Effector memory CD8-positive, alpha-beta T cell (primary cell): ENCODE results near the gene NBEAL2.

Experiments used
- ATAC-seq: fragments of 150-1000 bp; cut with Tn5 transposase; replicated peaks from 2 replicates; pipeline ENCODE4 v1.10.0; 2021; ENCODE audit warnings: mild to moderate bottlenecking, moderate library complexity
- DNase-seq, 3 experiments: peaks; one replicate each; pipeline ENCODE4 v3.0.0; 2021
- H3K27ac Mint-ChIP-seq, 2 donors: one replicate each; pipeline ENCODE4 v1.8.0; 2022; ENCODE audit warnings: mild to moderate bottlenecking in 2 of 2, mixed read lengths in 2 of 2, moderate library complexity in 2 of 2
- H3K27me3 Mint-ChIP-seq, 2 donors: one replicate each; pipeline ENCODE4 v1.8.0; 2022; ENCODE audit warnings: mixed read lengths in 2 of 2
- H3K36me3 Mint-ChIP-seq: one replicate; pipeline ENCODE4 v1.8.0; 2022; ENCODE audit warnings: mild to moderate bottlenecking, moderate library complexity, mixed read lengths; ENCODE audit not compliant: insufficient read depth
- H3K4me1 Mint-ChIP-seq, 2 donors: one replicate each; pipeline ENCODE4 v1.8.0; 2022; ENCODE audit warnings: low read depth in 2 of 2, mixed read lengths in 2 of 2
- H3K4me3 Mint-ChIP-seq, 2 donors: one replicate each; pipeline ENCODE4 v1.8.0; 2022; ENCODE audit warnings: mild to moderate bottlenecking in 2 of 2, mixed read lengths in 2 of 2, moderate library complexity in 2 of 2
- H3K9me3 Mint-ChIP-seq, 2 donors: one replicate each; pipeline ENCODE4 v1.8.0; 2022; ENCODE audit warnings: mixed read lengths in 2 of 2

NBEAL2 gene

DNA sequence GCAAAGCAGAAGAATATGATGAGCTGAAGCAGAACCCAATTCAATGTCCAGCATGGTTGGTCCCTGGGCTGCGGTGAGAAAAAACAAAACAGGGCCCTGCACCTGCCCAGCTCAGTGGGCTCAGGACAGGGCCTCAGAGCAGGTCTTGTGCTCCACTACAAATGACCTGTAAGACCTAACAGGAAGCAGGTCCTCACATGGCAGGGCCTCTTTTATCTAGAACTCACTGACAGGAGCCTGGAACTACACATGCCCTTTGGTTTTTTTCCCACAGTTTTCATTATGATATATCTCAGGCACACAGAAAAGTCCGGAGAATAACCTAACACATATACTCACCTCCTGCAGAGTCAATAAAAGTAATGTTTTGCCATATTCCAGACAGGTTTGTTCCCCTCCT is 41.3 kb upstream of the NBEAL2 start:
- no peaks in the 10 kb centered on the region for H3K27me3 Mint-ChIP-seq
- no peaks in the 10 kb centered on the region for H3K9me3 Mint-ChIP-seq
- ATAC-seq, result no peak
- no peak for DNase-seq
- H3K4me3 Mint-ChIP-seq, result no peak overlapping the region
- H3K27ac Mint-ChIP-seq, result peak overlapping the region; percentile 88 to 92
- peaks cover 46 to 51% of the 10 kb centered on the region in 2 donors for H3K4me1 Mint-ChIP-seq
- peaks cover 49% of the 10 kb centered on the region for H3K36me3 Mint-ChIP-seq

DNA sequence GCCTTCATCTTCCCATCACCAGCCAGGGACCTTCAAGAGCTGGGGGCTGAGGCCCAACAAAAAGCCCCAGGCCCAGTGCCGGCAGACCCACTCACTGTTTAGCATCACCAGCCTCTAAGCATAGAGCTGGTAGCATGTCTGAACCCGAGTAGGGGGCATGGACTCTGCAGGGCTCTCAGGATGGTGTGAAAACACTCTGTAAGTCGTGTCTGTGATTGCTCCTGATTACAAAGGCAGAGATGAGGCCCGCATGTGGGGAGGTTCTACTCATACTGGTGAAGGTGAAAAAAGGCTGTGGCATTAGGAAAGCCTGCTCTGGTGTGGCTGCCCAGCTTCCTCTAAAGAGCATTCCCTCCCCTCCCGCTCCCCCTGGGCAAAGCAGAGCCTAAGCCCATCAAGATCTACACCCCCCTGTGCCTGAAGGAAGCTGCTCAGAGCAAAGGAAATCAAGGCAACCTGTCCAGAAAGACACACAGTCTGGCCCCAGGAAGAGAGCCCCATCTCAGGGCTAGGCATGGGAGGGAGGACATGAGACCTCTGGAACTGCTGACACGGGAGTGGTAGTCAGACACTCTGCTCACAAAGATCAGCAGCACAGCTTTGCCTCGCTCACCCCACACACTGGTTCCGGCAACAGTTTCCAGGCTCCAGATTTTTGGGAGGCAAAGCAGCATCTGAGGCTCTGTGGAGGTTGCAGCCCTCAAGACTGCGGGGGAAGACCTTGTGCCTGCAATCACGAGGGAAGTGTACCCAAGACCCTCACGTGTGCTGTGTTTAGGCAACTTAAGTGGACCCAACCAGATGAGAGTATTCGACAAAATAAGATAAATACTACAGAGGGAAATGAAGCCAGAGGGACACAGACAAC is 39.7 kb upstream of the NBEAL2 start:
- Mint-ChIP-seq H3K36me3 (peaks cover 46% of the 10 kb centered on the region), H3K9me3 (no peaks in the 10 kb centered on the region), H3K27me3 (no peaks in the 10 kb centered on the region), H3K4me1 (peaks cover 50 to 61% of the 10 kb centered on the region in 2 donors), H3K4me3 (peak overlapping the region in 1 of 2 donors; percentile 33), H3K27ac (peak overlapping the region; percentile 88 to 92)
- DNase-seq, result no peak
- ATAC-seq, result peak; percentile 52

DNA sequence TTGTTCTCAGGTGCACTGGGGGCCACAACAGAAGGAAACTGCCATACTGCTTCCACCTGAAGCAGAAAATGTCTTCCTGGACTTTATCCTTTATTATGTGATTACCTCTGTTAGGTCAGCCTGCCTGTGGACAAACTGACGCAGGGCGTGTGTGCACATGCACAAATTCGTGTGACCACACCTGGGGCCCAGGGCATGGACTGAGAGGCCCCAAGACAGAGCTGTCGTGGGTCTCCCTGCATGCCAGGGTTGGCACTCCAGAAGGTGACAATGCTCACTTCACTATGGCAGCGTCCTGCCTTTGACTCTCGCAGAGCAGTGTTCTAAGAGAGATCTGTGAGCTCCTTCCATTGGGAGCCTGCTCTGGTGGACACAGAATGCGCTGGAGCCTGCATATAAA is 37.4 kb upstream of the NBEAL2 start:
- Mint-ChIP-seq H3K36me3 (peaks cover 52% of the 10 kb centered on the region), H3K27ac (peak overlapping the region; percentile 41 to 70), H3K27me3 (no peaks in the 10 kb centered on the region), H3K9me3 (no peaks in the 10 kb centered on the region), H3K4me3 (no peak overlapping the region), H3K4me1 (peaks cover 63 to 74% of the 10 kb centered on the region in 2 donors)
- no peak for DNase-seq
- ATAC-seq, result no peak

DNA sequence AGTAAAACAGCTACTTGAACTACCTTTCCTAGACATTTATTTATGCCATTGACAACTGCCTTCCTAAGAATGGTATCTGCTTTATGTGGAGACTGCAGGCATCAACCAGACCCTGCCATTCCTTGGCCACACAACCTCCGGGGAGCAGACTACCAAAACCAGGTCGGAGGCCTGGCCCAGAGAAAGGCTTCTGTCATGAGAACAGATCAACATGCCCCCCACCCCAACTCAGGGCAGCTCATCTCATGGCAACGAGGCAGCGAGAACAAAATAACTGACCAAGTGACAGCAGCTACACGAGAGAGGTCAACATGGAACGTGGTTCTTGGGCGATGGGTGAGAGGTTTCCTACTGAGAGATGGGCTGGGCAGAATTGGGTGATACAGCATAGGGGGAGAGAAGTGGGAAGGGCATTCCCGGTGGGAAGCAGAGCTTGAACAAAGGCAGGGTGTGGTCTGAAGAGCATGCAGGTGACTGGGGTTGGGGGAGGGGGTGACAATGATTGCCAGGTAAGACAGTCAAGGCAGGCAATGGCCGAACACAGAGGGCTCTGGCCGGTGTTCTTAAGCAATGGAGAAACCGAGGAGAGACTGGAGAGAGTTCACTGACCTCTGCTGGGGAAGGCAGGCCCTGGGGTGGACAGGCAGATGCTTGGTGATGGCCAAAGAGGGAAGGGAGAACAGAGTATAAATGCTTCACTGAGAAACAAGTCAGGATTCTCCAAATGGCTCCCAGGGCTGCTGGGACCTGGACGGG is 36.8 kb upstream of the NBEAL2 start:
- H3K4me1 Mint-ChIP-seq, result peaks cover 68 to 78% of the 10 kb centered on the region in 2 donors
- H3K9me3 Mint-ChIP-seq, result no peaks in the 10 kb centered on the region
- DNase-seq (no peak), ATAC-seq (no peak)
- H3K27me3 Mint-ChIP-seq, result no peaks in the 10 kb centered on the region
- H3K36me3 Mint-ChIP-seq, result peaks cover 57% of the 10 kb centered on the region
- peak overlapping the region; percentile 41 to 70 for H3K27ac Mint-ChIP-seq
- H3K4me3 Mint-ChIP-seq, result peak overlapping the region; percentile 15 to 44

DNA sequence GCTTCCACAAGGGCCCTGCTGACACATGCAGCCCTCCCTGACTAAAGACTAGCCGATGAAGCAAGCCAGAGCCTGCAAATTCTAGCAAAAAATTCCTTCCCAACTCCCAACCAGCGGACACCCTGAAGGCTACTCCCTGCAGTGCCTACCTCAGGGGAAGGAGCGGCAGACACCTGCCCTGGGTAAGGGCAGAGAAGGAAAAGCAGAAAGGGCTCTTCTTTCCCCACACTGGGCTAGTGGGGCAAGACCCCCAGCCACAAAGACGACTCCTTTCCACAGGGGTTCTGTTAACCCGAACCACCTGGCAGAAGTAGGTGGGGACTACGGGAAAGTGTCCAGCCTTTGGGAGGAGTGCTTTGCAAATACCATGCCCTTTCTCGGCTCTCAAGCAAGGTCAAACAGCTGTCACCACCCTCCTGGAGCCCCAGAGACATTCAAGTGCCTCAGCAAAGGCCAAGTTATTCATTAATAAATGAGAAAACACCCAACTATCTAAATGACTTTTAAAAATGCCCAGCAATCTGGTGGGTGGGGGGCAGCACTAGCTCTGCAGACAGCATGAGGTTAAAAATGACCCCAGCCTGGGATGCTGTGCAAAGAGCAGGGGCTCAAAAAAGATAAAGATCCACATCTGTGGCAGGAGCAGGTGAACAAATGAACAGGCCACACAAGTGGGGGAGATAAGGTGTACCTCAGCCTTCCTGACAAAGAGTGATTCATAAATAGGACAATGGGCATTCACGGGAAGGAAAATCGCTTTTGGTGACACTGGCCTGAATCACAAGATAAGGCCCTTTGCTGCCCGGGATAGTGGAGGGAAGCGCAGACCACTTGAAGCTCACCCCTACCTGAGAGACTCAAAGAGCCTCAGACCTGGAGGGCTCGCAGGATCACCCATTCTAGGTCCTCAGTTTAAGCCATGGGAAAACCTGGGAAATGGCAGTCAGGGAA is 36.0 kb upstream of the NBEAL2 start:
- no peak for ATAC-seq
- no peaks in the 10 kb centered on the region for H3K9me3 Mint-ChIP-seq
- H3K4me3 Mint-ChIP-seq, result peak overlapping the region in 1 of 2 donors; percentile 81
- H3K27ac Mint-ChIP-seq, result peak overlapping the region; percentile 98 to 100
- H3K27me3 Mint-ChIP-seq, result no peaks in the 10 kb centered on the region
- H3K4me1 Mint-ChIP-seq, result peaks cover 72 to 80% of the 10 kb centered on the region in 2 donors
- DNase-seq, result no peak
- H3K36me3 Mint-ChIP-seq, result peaks cover 57% of the 10 kb centered on the region

DNA sequence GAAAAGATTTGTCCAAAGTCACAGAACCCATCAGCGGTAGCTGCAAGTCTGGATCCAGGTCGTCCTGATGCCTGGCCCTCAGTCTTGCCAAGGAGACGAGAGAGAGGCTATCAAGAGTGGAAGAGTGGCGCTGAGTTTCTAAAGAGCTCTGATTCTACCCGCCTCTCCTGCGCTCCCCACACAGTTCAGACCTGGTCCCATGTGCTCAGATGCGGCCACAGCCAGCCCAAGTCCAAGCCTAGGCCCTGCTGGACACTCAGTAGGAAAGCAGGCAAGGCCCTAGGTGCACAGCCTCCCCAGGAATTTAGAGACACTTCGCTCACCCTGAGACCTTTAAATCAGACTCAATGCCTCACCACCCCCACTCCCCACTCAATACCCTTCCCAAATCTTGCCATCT is 35.3 kb upstream of the NBEAL2 start:
- Mint-ChIP-seq H3K27me3 (no peaks in the 10 kb centered on the region), H3K36me3 (peaks cover 57% of the 10 kb centered on the region), H3K4me1 (peaks cover 74 to 82% of the 10 kb centered on the region in 2 donors), H3K27ac (peak overlapping the region; percentile 98 to 100), H3K9me3 (no peaks in the 10 kb centered on the region), H3K4me3 (peak overlapping the region; percentile 9 to 81)
- DNase-seq (no peak), ATAC-seq (no peak)

DNA sequence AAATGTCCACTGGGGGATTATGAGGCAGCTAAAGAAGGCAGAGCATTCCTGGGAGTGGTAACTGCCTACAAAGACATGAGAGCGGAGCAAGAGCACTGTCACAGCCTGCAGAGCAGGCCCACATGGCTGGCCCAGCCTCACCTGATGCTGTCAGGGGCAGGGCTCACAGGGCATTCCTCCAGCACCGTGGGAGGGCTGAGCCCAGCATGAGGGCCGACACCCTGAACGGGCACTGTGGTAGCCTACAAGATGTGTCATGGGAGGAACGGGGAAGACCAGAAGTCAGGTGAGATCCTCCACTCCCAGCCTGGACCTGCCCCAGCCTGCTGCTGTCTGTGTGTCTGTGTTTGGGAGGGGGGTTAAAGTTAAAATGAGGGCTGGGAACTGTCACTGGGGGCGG is 33.0 kb upstream of the NBEAL2 start:
- ATAC-seq (no peak), DNase-seq (no peak)
- peak overlapping the region; percentile 98 to 100 for H3K27ac Mint-ChIP-seq
- peak overlapping the region; percentile 81 to 83 for H3K4me3 Mint-ChIP-seq
- no peaks in the 10 kb centered on the region for H3K27me3 Mint-ChIP-seq
- H3K9me3 Mint-ChIP-seq, result no peaks in the 10 kb centered on the region
- peaks cover 46% of the 10 kb centered on the region for H3K36me3 Mint-ChIP-seq
- peaks cover 76 to 82% of the 10 kb centered on the region in 2 donors for H3K4me1 Mint-ChIP-seq

DNA sequence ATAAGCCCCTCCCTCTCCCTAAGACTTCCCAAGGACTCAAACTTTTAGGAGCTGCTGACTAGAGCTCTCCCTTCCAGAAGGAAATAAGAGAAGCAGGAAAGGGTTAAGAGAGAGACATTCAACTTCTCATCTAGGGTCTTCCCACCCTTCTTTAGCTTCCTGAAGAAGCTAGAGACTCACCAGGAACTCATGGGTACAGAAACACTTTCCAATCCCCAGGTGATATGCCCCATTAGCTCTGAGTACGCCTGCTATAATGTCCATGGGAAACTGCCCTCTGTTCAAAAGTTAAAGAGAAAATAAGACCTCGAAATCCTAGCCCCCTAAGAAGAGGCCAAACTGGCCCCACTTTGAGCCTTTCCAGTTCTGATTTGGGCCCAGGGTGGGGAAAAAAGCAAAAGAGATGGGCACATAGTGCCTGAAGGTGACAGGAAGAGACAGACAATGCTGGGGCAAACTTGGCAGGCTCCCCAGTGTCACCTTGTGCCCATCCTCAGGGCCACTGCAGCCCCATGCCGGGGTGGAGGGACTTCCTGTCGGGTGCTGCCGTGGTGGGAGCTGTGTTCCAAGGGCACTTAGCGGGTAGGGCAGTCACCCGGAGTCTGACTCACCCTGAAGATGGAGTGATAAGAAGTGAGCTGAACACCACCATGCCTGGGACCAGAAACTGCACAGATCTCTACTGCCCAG is 32.5 kb upstream of the NBEAL2 start:
- peak overlapping the region; percentile 81 to 83 for H3K4me3 Mint-ChIP-seq
- ATAC-seq (peak; percentile 66), DNase-seq (peak; percentile 71 to 81 (median 81))
- no peaks in the 10 kb centered on the region for H3K9me3 Mint-ChIP-seq
- H3K27ac Mint-ChIP-seq, result peak overlapping the region; percentile 98 to 100
- no peaks in the 10 kb centered on the region for H3K27me3 Mint-ChIP-seq
- peaks cover 78 to 85% of the 10 kb centered on the region in 2 donors for H3K4me1 Mint-ChIP-seq
- H3K36me3 Mint-ChIP-seq, result peaks cover 46% of the 10 kb centered on the region

DNA sequence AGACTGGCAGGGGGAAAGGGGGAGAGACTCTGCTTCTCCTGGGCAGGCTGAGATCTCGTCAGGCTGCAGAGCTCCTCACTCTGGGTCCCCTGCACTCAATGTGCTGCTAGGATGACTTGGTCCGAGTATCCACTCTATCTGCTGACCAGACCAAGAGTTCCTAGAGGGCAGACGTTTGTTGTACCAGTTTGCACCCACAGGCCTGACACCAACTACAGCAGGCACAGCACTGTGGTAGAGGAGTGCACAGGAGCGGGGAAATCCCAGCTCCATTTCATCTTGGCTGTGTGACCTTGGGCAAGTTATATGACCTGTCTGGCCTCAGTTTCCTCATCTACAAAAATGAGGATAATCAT is 31.9 kb upstream of the NBEAL2 start:
- H3K9me3 Mint-ChIP-seq, result no peaks in the 10 kb centered on the region
- H3K4me1 Mint-ChIP-seq, result peaks cover 78 to 88% of the 10 kb centered on the region in 2 donors
- ATAC-seq (peak; percentile 42), DNase-seq (no peak)
- peak overlapping the region; percentile 98 to 100 for H3K27ac Mint-ChIP-seq
- peak overlapping the region; percentile 81 to 83 for H3K4me3 Mint-ChIP-seq
- peaks cover 44% of the 10 kb centered on the region for H3K36me3 Mint-ChIP-seq
- no peaks in the 10 kb centered on the region for H3K27me3 Mint-ChIP-seq

DNA sequence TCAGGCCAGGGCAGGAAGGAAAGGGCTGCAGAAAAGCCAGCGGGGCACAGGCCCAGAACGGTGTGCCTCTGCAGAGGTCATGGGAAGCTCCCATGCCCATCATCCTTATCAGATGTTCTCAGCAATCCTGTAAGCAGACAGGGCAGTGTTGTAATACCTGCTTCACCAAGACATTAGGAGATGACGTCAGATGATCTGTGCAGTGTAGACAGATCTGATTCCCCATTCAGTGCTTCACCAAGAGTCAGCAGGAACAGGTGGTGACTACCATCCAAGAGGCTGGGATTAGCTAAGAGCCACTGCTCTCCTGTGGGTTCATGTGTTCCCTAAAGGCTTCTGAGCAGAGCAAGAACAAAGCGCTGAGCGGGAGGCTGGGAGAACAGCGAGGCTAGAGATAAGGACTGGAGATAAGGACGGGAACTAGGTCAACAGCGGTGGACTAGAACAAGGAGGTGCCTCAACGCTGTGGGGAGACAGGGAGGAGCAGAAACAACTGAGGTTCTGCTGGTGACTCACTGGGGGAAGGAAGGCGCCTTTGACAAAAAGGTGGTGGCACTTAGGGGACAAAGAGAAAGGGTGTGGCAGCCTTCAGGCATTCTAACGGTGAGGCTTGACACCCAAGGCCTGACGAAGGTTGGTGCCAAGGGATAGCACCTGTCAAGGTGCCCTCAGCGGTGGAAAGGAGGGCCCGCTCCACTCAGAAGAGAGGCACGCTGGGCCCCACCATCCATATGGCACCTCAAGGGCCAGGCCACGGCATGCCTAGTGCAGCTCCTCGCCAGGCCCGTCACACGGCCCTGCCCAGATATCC is 31.3 kb upstream of the NBEAL2 start:
- DNase-seq (peak; percentile 73 to 79 (median 76)), ATAC-seq (peak; percentile 74)
- Mint-ChIP-seq H3K4me1 (peaks cover 81 to 89% of the 10 kb centered on the region in 2 donors), H3K4me3 (peak overlapping the region; percentile 81 to 83), H3K27ac (peak overlapping the region; percentile 98 to 100), H3K27me3 (no peaks in the 10 kb centered on the region), H3K9me3 (no peaks in the 10 kb centered on the region), H3K36me3 (peaks cover 46% of the 10 kb centered on the region)

DNA sequence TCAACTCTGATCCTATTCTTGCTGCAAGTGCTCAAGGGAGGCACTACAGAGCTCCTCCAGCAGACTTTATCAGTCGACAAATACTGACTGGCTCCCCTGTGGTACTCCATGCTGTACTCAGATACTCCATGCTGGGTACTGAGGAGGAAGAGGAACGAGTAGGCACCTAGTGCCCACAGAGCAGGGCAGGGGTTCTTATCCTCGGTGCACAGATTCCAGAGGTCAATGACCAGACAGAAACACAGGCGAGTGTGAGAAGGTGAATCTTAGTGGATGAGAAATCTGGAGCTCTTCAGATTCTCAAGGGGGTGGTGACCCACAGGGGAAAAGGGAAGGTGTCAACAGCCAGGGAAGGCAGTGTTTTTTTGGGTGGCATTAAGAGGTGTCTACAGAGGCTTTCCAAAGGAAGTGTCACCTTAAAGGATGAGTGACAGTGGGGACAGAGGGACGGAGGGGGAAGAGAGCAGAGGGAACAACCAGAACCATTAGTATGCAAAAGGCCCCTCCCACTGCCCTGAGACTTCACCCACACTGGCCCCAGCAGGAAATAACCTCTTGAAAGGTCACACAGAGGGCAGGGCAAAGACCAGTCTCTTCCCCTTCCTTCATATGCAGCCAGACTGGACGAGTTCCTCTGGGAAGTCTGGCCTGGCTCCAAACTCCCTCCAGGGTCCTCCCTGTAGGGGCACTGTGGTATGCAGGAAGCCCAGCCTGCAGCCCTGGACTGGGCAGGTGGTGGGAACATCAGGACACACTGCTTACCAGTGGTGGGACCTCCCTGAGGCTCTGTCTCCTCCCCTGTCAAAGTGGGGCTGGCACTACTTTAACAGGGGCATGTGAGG is 30.4 kb upstream of the NBEAL2 start:
- DNase-seq (no peak), ATAC-seq (no peak)
- no peaks in the 10 kb centered on the region for H3K9me3 Mint-ChIP-seq
- peaks cover 89 to 92% of the 10 kb centered on the region in 2 donors for H3K4me1 Mint-ChIP-seq
- H3K36me3 Mint-ChIP-seq, result peaks cover 50% of the 10 kb centered on the region
- H3K27ac Mint-ChIP-seq, result peak overlapping the region; percentile 98 to 100
- H3K27me3 Mint-ChIP-seq, result no peaks in the 10 kb centered on the region
- H3K4me3 Mint-ChIP-seq, result peak overlapping the region; percentile 81 to 83
